ENCODE results near the gene TSC22D3. TPM values are rescaled to one million over a fixed set of nuclear protein-coding genes. Genes with fewer than 3 reads are reported as not detected.
A peak's percentile ranks its signal among the peaks of the same experiment; 100 is the strongest.

The TSC22D3 gene
- total and polyA plus RNA-seq, 2 experiments from 2014 or later = 455 to 647 TPM

DNA sequence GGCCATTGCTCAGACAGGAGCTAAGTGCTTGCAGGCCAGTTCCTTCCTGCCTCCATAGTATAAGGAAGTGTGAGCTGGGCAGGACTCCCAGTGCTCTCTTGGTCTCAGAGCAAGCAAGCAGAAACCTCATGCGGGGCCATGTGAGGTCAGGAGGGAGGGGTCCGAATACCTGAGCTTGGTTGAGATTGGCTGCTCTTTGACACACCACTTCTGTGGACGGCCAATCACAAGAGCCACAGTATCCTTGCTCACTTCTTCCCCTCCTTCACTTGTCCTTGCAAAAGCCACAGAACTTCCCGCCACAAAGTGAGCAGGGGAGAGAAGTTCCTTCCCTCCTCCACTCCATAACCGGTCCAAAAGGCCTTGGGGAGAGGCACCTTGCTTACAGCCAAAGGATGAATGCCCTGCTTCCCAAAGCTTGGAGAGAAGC lies 90.6 kb downstream of the TSC22D3 start:
- H3K4me1 ChIP-seq (ENCODE audit: insufficient read depth) = peaks cover 44% of the 10 kb centered on the region
- TF ChIP-seq EZH2 (IDR thresholded peaks at IDR 0.05; ENCODE audit: borderline replicate concordance) (no peak), EZH2phosphoT487 (IDR thresholded peaks at IDR 0.05; ENCODE audit: low read depth, severe bottlenecking, unreplicated experiment) (no peak)
- TF ChIP-seq, protein P1, sequence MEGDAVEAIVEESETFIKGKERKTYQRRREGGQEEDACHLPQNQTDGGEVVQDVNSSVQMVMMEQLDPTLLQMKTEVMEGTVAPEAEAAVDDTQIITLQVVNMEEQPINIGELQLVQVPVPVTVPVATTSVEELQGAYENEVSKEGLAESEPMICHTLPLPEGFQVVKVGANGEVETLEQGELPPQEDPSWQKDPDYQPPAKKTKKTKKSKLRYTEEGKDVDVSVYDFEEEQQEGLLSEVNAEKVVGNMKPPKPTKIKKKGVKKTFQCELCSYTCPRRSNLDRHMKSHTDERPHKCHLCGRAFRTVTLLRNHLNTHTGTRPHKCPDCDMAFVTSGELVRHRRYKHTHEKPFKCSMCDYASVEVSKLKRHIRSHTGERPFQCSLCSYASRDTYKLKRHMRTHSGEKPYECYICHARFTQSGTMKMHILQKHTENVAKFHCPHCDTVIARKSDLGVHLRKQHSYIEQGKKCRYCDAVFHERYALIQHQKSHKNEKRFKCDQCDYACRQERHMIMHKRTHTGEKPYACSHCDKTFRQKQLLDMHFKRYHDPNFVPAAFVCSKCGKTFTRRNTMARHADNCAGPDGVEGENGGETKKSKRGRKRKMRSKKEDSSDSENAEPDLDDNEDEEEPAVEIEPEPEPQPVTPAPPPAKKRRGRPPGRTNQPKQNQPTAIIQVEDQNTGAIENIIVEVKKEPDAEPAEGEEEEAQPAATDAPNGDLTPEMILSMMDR (IDR thresholded peaks at IDR 0.05; ENCODE audit: poor library complexity) = no peak

DNA sequence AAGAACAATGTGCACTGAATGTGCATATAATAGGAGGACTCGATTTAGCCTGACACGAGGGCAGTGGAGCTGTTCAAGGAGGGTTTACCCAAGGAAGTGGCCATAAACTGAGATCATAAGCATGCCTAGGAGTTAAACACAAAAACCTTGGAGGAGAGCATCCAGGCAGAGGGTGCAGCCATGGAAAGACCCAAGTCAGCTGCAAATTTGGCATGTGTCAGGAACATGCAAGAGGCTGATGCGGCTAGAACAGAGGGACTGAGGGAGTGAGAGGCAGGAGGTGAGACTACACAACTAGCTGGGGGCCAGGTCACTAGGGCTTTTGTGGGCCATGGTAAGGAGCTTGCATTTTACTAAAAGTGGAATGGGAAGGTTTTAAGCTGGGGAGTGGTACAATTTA lies 91.7 kb downstream of the TSC22D3 start:
- H3K4me2 ChIP-seq = peak overlapping the region; percentile 1
- WGBS (ENCODE audit: low lambda C conversion rate, missing lambda C conversion rate) = 60% methylated on average over 3 of the region's 3 CpGs
- no peak overlapping the region for H2AFZ ChIP-seq
- TF ChIP-seq EZH2 (IDR thresholded peaks at IDR 0.05; ENCODE audit: borderline replicate concordance) (no peak), EZH2phosphoT487 (IDR thresholded peaks at IDR 0.05; ENCODE audit: low read depth, severe bottlenecking, unreplicated experiment) (no peak)
- TF ChIP-seq, protein P1 (IDR thresholded peaks at IDR 0.05; ENCODE audit: poor library complexity) = no peak
- H3K27me3 ChIP-seq = no peaks in the 10 kb centered on the region
- peak overlapping the region; percentile 77 for H3K27ac ChIP-seq
- no peak overlapping the region for H3K4me3 ChIP-seq
- H3K9me3 ChIP-seq (ENCODE audit: low read depth) = no peaks in the 10 kb centered on the region
- H3K79me2 ChIP-seq = no peaks in the 10 kb centered on the region
- H3K4me1 ChIP-seq (ENCODE audit: insufficient read depth) = peaks cover 36% of the 10 kb centered on the region
- no peak for DNase-seq (ENCODE audit: low spot score)
- H3K9me2 ChIP-seq (replicated peaks; ENCODE audit: insufficient read depth) = no peaks in the 10 kb centered on the region
- no peaks in the 10 kb centered on the region for H4K20me1 ChIP-seq (ENCODE audit: insufficient read depth, poor library complexity, severe bottlenecking)
- no peaks in the 10 kb centered on the region for H3K36me3 ChIP-seq (replicated peaks; ENCODE audit: insufficient read depth, low read depth)

More for the DNA sequence above, 90.6 kb downstream of the TSC22D3 start:
- peak; percentile 58 for DNase-seq (ENCODE audit: low spot score)
- no peaks in the 10 kb centered on the region for H3K27me3 ChIP-seq
- H3K4me3 ChIP-seq = no peak overlapping the region
- H3K9me3 ChIP-seq (ENCODE audit: low read depth) = no peaks in the 10 kb centered on the region
- no peak overlapping the region for H2AFZ ChIP-seq
- no peaks in the 10 kb centered on the region for H4K20me1 ChIP-seq (ENCODE audit: insufficient read depth, poor library complexity, severe bottlenecking)
- no peaks in the 10 kb centered on the region for H3K36me3 ChIP-seq (replicated peaks; ENCODE audit: insufficient read depth, low read depth)
- H3K9me2 ChIP-seq (replicated peaks; ENCODE audit: insufficient read depth) = no peaks in the 10 kb centered on the region
- no peaks in the 10 kb centered on the region for H3K79me2 ChIP-seq
- H3K27ac ChIP-seq = peak overlapping the region; percentile 77
- 78% methylated on average over 5 of the region's 5 CpGs for WGBS (ENCODE audit: low lambda C conversion rate, missing lambda C conversion rate)
- no peak overlapping the region for H3K4me2 ChIP-seq

DNA sequence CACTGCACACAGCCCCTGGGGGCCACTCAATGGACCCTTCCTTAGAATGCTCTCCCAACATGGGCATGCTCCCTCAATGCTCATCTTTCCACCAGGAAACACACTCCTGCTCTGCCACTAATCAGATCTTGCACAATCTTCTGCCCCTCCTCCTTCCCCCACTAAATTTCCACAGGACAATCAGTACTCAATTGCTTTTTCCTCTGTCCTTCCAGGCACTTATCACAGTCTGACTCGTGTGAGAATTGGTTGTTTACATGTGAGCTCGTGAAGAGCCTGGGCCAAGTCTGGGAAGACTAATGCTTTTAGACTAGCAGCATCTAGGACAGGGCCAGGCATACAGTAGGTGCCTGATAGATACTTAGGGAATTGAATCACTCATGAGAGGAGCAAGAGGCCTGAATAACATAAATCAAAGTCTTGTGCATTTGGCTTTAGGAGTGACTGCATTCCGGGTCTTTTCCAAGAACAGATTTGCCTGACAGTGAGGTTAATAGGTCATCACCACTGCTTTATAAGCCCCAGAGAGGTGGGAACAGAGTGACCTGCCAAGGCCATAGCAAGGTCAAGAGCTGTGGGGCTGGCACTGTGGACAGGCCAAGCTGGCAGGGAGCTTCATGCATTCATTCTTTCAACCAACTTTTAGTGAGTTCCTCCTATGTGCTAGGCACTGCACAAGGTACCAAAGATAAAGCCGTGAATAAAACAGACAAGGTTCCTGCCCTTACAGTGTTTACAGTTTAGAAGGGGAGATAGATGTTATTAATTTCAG lies 92.3 kb downstream of the TSC22D3 start:
- Histone ChIP-seq H3K4me2 (peak overlapping the region; percentile 1), H3K4me3 (no peak overlapping the region), H4K20me1 (ENCODE audit: insufficient read depth, poor library complexity, severe bottlenecking) (no peaks in the 10 kb centered on the region), H3K27ac (peak overlapping the region; percentile 77), H3K79me2 (no peaks in the 10 kb centered on the region), H3K27me3 (no peaks in the 10 kb centered on the region), H3K36me3 (replicated peaks; ENCODE audit: insufficient read depth, low read depth) (no peaks in the 10 kb centered on the region), H2AFZ (no peak overlapping the region), H3K4me1 (ENCODE audit: insufficient read depth) (peaks cover 36% of the 10 kb centered on the region), H3K9me2 (replicated peaks; ENCODE audit: insufficient read depth) (no peaks in the 10 kb centered on the region), H3K9me3 (ENCODE audit: low read depth) (no peaks in the 10 kb centered on the region)
- TF ChIP-seq, protein P1 (IDR thresholded peaks at IDR 0.05; ENCODE audit: poor library complexity) = no peak
- TF ChIP-seq EZH2phosphoT487 (IDR thresholded peaks at IDR 0.05; ENCODE audit: low read depth, severe bottlenecking, unreplicated experiment) = no peak
- TF ChIP-seq EZH2 (IDR thresholded peaks at IDR 0.05; ENCODE audit: borderline replicate concordance) = no peak
- 31% methylated on average over 4 of the region's 4 CpGs for WGBS (ENCODE audit: low lambda C conversion rate, missing lambda C conversion rate)
- peak; percentile 61 for DNase-seq (ENCODE audit: low spot score)

Measured in hepatocyte (in vitro differentiated cells).